Purkinje cell (primary cell): ENCODE results near the gene PLEKHO2. TPM values are rescaled to one million over a fixed set of nuclear protein-coding genes. Genes with fewer than 3 reads are reported as not detected.

Experiments
- polyA plus RNA-seq: library from polyadenylated mRNA; unstranded; fragments of >200 nt; fragmentation: Nextera tagmentation; gene quantifications from 2 replicates; pipeline ENCODE4 v1.2.1, GENCODE V29; 2014

Gene PLEKHO2
- 0.57 and 0.93 TPM in 2 replicates for polyA plus RNA-seq

GRCh38 chr15:64841344-64842095 lies at the start of gene PLEKHO2:
Gene PLEKHO2, plus strand, starts transcription at chr15:64841915. Its CDS starts 102 bp downstream, at chr15:64842017.

GRCh38 chr15:64825431-64826294 lies 16.1 kb upstream of the PLEKHO2 start, which contains the start of gene PIF1:
Gene PIF1, minus strand, starts transcription at chr15:64825647. Its CDS starts 1,312 bp downstream, at chr15:64824335.

GRCh38 chr15:64911311-64912186 lies 69.8 kb downstream of the PLEKHO2 start, which contains the start of gene ANKDD1A:
Gene ANKDD1A, plus strand, starts transcription at chr15:64911902. Its CDS starts 29 bp downstream, at chr15:64911931.

Other genes starting within 250 kb of the PLEKHO2 start
- 0.19 and 0.59 TPM in 2 replicates for gene RBPMS2, start 66.3 kb upstream of the PLEKHO2 start, polyA plus RNA-seq
- not detected in 2 replicates for gene PIF1, start 16.3 kb upstream of the PLEKHO2 start, polyA plus RNA-seq
- 6.2 and 13.6 TPM in 2 replicates for gene ANKDD1A, start 70.0 kb downstream of the PLEKHO2 start, polyA plus RNA-seq
- 90.9 and 93.8 TPM in 2 replicates for gene SPG21, start 148.0 kb downstream of the PLEKHO2 start, polyA plus RNA-seq
- 7.0 and 8.0 TPM in 2 replicates for gene MTFMT, start 187.7 kb downstream of the PLEKHO2 start, polyA plus RNA-seq
- gene SLC51B, start 203.5 kb downstream of the PLEKHO2 start, polyA plus RNA-seq, result not detected in 2 replicates
- gene RASL12, start 226.1 kb downstream of the PLEKHO2 start, polyA plus RNA-seq, result not detected in 2 replicates
- gene KBTBD13, start 234.8 kb downstream of the PLEKHO2 start, polyA plus RNA-seq, result not detected in 2 replicates